Myocyte (in vitro differentiated cells): Measurements from ENCODE around the gene ARID3A. TPM values are rescaled to one million over a fixed set of nuclear protein-coding genes. Genes with fewer than 3 reads are reported as not detected.
"Not testable (repeated sequence)": the region's sequence is repeated elsewhere in the genome, so short reads cannot be mapped to it uniquely, and the experiment has no call there.

Source experiments
- DNase-seq: peaks from one replicate; pipeline ENCODE4 v3.0.0-alpha.2; 2012; ENCODE audit warnings: low read depth
- total RNA-seq: library from RNA; depleted of rRNA; stranded (reverse); fragments of >200 nt; gene quantifications from 2 replicates; pipeline ENCODE4 v1.2.3, GENCODE V29; 2014

Gene ARID3A
- total RNA-seq, 1 donor from 2014 or later, result 3.2 TPM

- no peak for DNase-seq
Measured at GRCh38 chr19:945401-946252, 19.8 kb downstream of the ARID3A start.

DNA sequence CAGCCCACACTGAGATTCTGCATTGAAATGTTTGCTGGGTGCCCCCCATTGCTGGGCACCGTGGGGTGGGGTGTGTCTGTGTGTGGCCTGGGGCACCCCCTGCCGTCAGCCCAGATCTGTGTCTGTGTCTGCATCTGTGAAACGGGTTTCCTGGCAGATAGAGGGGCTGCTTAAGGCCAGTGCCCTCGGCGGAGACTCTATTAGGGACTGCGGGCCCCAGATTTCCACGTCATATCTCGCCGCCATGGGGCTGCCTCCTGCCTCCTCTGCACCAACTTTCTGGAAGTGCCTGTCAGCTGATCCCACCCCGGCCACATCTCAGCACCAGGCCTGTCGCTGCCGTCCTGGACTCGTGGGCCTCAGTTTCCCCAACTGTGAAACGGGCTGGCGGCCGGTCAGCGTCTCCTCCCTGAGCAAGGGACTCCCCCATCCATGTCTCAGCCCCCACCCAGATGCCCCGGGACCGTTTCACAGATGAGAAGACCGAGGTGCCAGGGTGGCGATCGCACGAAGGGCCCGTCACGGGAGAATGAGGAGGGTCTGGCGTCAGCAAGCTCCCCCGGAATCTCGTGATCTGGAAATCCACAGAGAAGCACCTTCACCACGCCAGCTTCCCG, 21.4 kb downstream of the ARID3A start:
- no peak for DNase-seq

DNA sequence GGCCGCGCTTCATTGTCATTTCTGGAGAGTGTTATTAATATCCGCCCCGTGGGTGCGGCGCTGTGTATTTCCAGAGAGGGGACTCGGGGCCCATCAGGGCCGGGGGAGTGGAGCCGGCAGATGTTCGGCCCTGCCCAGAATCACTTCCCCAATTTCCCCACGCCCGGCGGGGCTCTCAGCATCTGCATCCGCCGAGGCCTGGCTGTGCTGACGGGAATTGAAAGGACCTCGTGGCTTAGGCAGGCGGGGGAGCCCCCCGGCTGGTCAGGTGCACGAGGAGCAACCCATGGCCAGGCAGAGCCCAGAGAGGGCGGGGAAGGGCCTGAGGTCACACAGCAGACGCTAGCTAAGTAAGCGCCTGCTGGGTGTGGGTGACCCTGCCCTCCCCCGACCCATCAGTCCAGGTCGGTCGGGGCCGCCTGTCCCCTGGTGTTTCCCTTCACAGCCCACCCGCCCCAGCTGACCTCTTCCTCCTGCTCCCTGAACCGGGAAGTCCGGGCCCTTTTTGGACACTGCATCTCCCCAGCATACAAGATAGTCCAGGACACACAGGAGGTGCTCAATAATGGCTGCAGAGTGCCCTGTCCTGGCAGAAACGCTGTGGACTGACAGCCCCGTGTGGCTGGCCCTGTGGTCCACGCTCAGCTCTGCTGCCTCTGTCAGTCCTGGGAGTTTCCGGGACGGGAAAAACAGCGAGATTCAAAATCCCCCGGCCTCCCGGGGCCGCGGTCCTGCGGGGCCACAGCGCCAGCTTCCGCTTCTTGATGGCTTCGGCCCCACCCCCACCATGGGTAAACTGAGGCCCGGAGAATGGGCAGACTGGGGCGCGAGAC, 22.1 kb downstream of the ARID3A start:
- no peak for DNase-seq

DNA sequence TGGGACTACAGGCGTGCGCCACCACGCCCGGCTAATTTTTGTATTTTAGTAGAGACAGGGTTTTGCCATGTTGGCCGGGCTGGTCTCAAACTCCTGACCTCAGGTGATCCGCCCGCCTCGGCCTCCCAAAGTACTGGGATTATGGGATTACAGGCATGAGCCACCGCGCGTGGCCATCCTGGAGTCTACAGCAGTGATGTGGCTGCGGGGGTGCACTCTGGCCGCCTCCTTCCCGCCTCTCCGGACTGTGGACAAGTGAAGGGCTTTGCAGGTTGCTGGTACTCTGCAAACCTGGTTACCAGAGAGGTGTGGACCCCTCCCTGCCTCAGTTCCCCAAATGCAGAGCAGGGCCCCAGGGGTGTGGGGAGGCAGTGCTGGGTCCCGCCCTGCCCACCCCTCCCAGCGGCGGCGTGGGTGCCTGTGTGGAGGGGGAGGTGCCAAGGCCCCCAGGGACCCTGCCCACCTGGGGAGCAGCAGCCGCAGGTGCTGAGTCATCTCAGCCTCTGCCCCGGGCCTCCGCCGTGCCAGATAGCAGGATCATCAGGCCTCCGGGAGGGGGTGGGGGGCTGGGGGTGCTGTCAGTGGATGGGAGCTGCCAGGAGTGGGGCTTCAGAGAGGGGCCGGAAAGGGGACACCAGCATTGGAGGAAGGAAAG, 23.1 kb downstream of the ARID3A start:
- no peak for DNase-seq

- DNase-seq, result no peak
Measured at GRCh38 chr19:950352-951066, 24.7 kb downstream of the ARID3A start.

DNA sequence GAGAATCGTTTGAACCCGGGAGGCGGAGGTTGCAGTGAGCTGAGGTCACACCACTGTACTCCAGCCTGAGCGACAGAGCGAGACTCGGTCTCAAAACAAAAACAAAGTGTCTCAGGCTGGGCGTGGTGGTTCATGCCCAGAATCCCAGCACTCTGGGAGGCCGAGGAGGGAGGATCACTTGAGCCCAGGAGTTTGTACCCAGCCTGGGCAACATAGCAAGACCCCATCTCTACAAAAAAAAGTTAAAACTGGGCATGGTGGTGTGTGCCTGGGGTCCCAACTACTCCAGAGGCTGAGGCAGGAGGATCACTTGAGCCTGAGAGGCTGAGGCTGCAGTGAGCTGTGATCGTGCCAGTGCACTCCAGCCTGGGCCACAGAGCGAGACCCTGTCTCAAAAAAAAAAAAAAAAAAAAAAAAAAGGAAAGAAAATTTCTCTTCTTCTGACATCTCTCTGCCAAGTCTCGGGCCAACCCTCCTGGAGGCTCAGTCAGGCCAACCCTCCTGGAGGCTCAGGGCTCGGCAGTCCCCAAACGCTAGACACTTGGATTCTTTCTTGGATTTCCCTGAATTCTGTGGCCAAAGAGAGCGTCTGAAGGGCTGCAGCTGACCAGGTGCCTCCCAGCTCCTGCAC, 26.3 kb downstream of the ARID3A start:
- no peak for DNase-seq

GRCh38 chr19:952680-953444, 27.0 kb downstream of the ARID3A start:
- DNase-seq, result no peak

DNA sequence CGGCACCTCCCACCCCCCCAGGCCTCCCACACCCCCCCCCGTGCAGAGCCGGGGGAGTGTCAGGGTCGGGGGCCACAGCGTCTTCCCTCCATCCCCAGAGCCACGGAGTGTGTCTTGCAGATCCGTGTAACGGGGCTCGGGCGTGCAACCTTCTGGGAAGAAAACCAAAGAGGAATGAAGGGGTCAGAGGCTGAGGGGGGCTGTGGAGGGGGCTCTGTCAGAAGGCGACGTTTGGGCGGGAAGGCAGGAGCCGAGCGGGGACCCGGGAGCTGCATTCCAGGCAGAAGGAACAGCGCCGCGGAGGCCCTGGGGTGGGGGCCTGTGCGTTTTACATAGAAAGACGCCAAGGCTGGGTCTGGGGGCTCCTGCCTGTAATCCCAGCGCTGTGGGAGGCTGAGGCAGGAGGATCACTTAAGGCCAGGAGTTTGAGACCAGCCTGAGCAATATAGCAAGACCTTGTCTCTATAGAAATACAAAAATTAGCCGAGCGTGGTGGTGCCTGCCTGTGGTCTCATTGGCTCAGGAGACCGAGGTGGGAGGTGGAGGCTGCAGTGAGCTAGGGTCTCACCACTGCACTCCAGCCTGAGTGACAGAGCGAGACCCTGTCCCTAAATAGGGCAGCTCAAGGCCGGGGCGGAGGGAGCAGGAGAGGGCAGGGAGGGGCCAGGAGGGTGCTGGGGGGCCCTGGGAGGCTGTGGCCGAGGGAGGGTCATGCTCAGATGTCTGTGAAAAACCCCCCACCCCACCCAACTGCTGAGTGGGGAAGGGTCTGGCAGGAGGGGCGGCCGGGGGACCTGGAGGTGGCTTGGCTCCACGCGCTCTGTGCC, 27.8 kb downstream of the ARID3A start:
- DNase-seq, result no peak

- no peak for DNase-seq
Measured at GRCh38 chr19:954272-954671, 28.4 kb downstream of the ARID3A start.

- DNase-seq, result no peak
Measured at GRCh38 chr19:954672-955494, 29.0 kb downstream of the ARID3A start.

DNA sequence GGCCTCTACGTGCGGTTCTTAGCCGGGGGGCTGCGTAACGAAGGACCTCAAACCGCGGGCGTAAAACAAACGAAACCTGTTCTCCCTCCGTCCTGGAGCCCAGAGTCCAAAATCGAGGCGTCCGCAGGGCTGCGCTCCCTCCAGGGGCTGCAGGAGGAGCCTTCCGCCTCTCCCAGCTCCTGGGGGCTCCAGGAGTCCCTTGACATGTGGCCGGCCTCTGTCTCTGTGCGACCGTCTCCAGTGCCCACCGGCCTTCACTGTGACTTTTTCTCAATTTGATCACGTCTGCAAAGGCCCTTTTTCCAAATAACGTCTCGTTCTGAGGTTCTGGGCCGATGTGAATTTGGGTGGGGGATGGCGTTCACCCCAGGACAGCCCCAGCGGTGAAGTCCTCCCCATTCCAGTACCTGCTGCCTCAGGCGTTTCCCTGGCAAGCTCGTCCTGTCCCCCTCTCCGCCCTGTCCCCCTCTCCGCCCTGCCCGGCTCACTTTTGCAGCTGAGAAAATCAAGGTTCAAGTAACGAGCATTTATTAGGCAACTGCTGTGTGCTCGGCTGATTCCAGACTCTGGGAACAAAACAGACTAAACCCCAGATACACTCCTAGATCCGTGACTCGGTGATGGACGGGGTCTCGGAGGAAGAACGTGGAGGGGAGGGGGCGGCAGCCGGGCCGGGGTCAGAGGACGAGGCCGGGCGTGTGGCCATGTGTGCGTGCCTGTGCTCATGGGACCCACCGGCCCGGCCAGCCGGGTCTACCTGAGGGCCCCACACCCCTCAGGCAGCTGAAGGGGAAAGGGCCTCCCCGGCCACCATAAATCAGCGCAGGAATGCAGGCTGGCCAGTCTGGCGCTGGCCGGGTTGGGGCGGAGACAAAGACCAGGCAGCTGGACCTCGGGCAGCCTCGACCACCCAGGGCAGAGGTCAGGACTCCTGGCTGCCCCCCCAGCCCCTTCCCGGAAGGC, 30.2 kb downstream of the ARID3A start:
- no peak for DNase-seq

DNA sequence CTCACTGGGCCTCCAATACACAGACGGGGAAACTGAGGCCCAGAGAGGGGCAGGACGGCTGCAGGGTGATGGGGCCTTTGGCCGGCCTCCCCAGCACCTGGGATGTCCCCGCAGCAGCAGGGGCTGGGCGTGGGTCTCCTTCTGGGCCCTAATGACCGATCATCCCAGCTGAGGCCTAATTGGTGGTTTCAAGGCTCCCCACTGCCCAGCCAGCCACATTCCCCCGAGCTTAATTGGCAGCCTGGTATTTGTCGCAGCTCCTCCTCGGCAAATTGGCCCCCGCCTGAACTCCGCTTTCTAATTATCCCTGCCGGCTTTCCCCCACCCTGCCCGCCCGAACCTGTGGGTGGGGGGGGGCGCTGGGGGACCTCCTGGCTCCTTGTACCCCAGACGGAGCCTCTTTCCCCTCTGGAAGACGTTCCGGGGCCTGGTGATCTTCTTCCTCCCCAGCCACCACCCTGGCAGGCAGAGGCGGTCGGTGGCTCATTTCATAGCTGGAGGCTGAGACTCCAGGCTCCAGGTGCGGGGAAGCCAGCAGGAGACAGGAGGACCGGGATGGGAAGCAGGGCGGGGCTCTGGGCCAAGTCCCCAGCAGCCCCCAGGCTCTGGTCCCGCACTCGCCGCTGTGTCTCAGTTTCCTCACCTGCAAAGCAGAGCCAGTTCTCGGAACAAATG, 31.1 kb downstream of the ARID3A start:
- DNase-seq, result no peak

GRCh38 chr19:957578-957977, 31.7 kb downstream of the ARID3A start:
- not testable (repeated sequence) for DNase-seq

- DNase-seq, result no peak
Measured at GRCh38 chr19:958967-959855, 33.4 kb downstream of the ARID3A start.

DNA sequence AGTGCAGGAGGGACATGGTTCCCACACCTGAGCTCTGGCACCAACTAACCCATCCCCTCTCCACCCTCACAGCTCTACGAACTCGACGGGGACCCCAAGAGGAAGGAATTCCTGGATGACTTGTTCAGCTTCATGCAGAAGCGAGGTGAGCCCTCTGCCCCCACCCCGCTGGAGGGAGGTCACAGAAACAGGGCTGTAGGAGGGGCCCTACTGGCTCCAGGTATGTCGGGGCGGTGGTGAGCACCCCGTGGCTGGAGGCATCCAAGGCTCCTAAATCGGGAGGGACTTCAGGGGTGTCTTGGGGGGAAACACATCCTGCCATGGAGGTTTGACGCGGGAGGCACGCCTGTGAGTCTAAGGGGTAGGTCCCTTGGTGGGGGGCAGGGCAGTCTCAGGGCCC, 34.2 kb downstream of the ARID3A start:
- no peak for DNase-seq
